ENCODE measurements around the gene TUBB4B.
"Not testable (repeated sequence)": the region's sequence is repeated elsewhere in the genome, so short reads cannot be mapped to it uniquely, and the experiment has no call there.

The TUBB4B gene

GRCh38 chr9:137236238-137236935 is 4.7 kb upstream of the TUBB4B start:
- Histone ChIP-seq H3K27me3 (ENCODE audit: low read length) (no peaks in the 10 kb centered on the region), H3K36me3 (ENCODE audit: low read length) (no peaks in the 10 kb centered on the region), H3K9me2 (replicated peaks; ENCODE audit: insufficient read depth, low read length) (no peaks in the 10 kb centered on the region), H3F3A (ENCODE audit: insufficient read depth) (no peaks in the 10 kb centered on the region), H3K4me2 (ENCODE audit: low read depth, low read length, poor library complexity, severe bottlenecking) (peak overlapping the region; percentile 32), H4K20me1 (ENCODE audit: low read depth, low read length) (no peaks in the 10 kb centered on the region), H3K79me2 (ENCODE audit: insufficient read depth, low read length) (no peaks in the 10 kb centered on the region; the same call in 1 of the 2 replicates), H2AFZ (ENCODE audit: low read depth, low read length, severe bottlenecking) (no peak overlapping the region), H3K9ac (ENCODE audit: low read length) (peak overlapping the region; percentile 28; the same call in 1 of the 2 replicates), H3K27ac (ENCODE audit: low read depth, low read length) (no peak overlapping the region), H3K9me3 (ENCODE audit: insufficient read depth, low read length) (no peaks in the 10 kb centered on the region), H3K4me3 (ENCODE audit: insufficient read depth, low read length, poor library complexity, severe bottlenecking) (no peak overlapping the region)
- no peak for TF ChIP-seq EZH2phosphoT487 (conservative IDR thresholded peaks at IDR 0.05; ENCODE audit: low read length)
- TF ChIP-seq CTCF (IDR thresholded peaks at IDR 0.05; ENCODE audit: insufficient read depth, low read length, poor library complexity, severe bottlenecking) = peak; percentile 99

- Histone ChIP-seq H3K4me2 (ENCODE audit: low read depth, low read length, poor library complexity, severe bottlenecking) (peak overlapping the region; percentile 32), H3K9ac (ENCODE audit: low read length) (peak overlapping the region; percentile 28; the same call in 1 of the 2 replicates)
Measured at GRCh38 chr9:137236936-137237421, 4.1 kb upstream of the TUBB4B start.

GRCh38 chr9:137237759-137238726 is 3.0 kb upstream of the TUBB4B start:
- H3K4me3 ChIP-seq (ENCODE audit: insufficient read depth, low read length, poor library complexity, severe bottlenecking) = no peak overlapping the region
- H3K27me3 ChIP-seq (ENCODE audit: low read length) = no peaks in the 10 kb centered on the region
- H3F3A ChIP-seq (ENCODE audit: insufficient read depth) = no peaks in the 10 kb centered on the region
- TF ChIP-seq EZH2phosphoT487 (conservative IDR thresholded peaks at IDR 0.05; ENCODE audit: low read length) = no peak
- TF ChIP-seq CTCF (IDR thresholded peaks at IDR 0.05; ENCODE audit: insufficient read depth, low read length, poor library complexity, severe bottlenecking) = no peak
- no peaks in the 10 kb centered on the region for H3K9me3 ChIP-seq (ENCODE audit: insufficient read depth, low read length)
- H4K20me1 ChIP-seq (ENCODE audit: low read depth, low read length) = peaks cover 9% of the 10 kb centered on the region; the same call in 1 of the 2 replicates
- no peak overlapping the region for H2AFZ ChIP-seq (ENCODE audit: low read depth, low read length, severe bottlenecking)
- no peak overlapping the region; the same call in 1 of the 2 replicates for H3K9ac ChIP-seq (ENCODE audit: low read length)
- H3K79me2 ChIP-seq (ENCODE audit: insufficient read depth, low read length) = peaks cover 15% of the 10 kb centered on the region
- no peaks in the 10 kb centered on the region for H3K9me2 ChIP-seq (replicated peaks; ENCODE audit: insufficient read depth, low read length)
- H3K36me3 ChIP-seq (ENCODE audit: low read length) = peaks cover 8% of the 10 kb centered on the region; the same call in 1 of the 2 replicates
- H3K4me2 ChIP-seq (ENCODE audit: low read depth, low read length, poor library complexity, severe bottlenecking) = no peak overlapping the region
- no peak overlapping the region for H3K27ac ChIP-seq (ENCODE audit: low read depth, low read length)

More at GRCh38 chr9:137236936-137237421, 4.1 kb upstream of the TUBB4B start:
- no peak for TF ChIP-seq EZH2phosphoT487 (conservative IDR thresholded peaks at IDR 0.05; ENCODE audit: low read length)
- TF ChIP-seq CTCF (IDR thresholded peaks at IDR 0.05; ENCODE audit: insufficient read depth, low read length, poor library complexity, severe bottlenecking) = no peak
- Histone ChIP-seq H3K9me3 (ENCODE audit: insufficient read depth, low read length) (no peaks in the 10 kb centered on the region), H3K9me2 (replicated peaks; ENCODE audit: insufficient read depth, low read length) (no peaks in the 10 kb centered on the region), H3F3A (ENCODE audit: insufficient read depth) (no peaks in the 10 kb centered on the region), H4K20me1 (ENCODE audit: low read depth, low read length) (peaks cover 4% of the 10 kb centered on the region; the same call in 1 of the 2 replicates), H3K36me3 (ENCODE audit: low read length) (peaks cover under 1% of the 10 kb centered on the region; the same call in 1 of the 2 replicates), H3K27me3 (ENCODE audit: low read length) (no peaks in the 10 kb centered on the region), H3K27ac (ENCODE audit: low read depth, low read length) (no peak overlapping the region), H3K79me2 (ENCODE audit: insufficient read depth, low read length) (peaks cover 5% of the 10 kb centered on the region), H2AFZ (ENCODE audit: low read depth, low read length, severe bottlenecking) (no peak overlapping the region), H3K4me3 (ENCODE audit: insufficient read depth, low read length, poor library complexity, severe bottlenecking) (no peak overlapping the region)

GRCh38 chr9:137239541-137240200 is 1.4 kb upstream of the TUBB4B start:
- Histone ChIP-seq H3K4me3 (ENCODE audit: insufficient read depth, low read length, poor library complexity, severe bottlenecking) (peak overlapping the region; percentile 85), H3K4me2 (ENCODE audit: low read depth, low read length, poor library complexity, severe bottlenecking) (peak overlapping the region; percentile 83), H3K27ac (ENCODE audit: low read depth, low read length) (peak overlapping the region; percentile 91), H3K79me2 (ENCODE audit: insufficient read depth, low read length) (peaks cover 15% of the 10 kb centered on the region), H3K9ac (ENCODE audit: low read length) (peak overlapping the region; percentile 95)
- H2AFZ ChIP-seq (ENCODE audit: low read depth, low read length, severe bottlenecking); H3F3A ChIP-seq (ENCODE audit: insufficient read depth); H3K9me2 ChIP-seq (replicated peaks; ENCODE audit: insufficient read depth, low read length); H3K36me3 ChIP-seq (ENCODE audit: low read length); H3K9me3 ChIP-seq (ENCODE audit: insufficient read depth, low read length); H3K27me3 ChIP-seq (ENCODE audit: low read length); H4K20me1 ChIP-seq (ENCODE audit: low read depth, low read length): not testable (repeated sequence)
